ENCODE measurements around the gene USP44.

GRCh38 chr12:95583933-95584332 is 32.7 kb upstream of the USP44 start:
- no peak for TF ChIP-seq CTCF (IDR thresholded peaks at IDR 0.05; ENCODE audit: low read depth, low read length, poor library complexity, severe bottlenecking)
- no peak for TF ChIP-seq EZH2phosphoT487 (IDR thresholded peaks at IDR 0.05; ENCODE audit: borderline replicate concordance, low read length)
